ENCODE measurements around the gene TOX2. TPM values are rescaled to one million over a fixed set of nuclear protein-coding genes. Genes with fewer than 3 reads are reported as not detected.

The TOX2 gene
- total RNA-seq, 1 experiment from 2014 or later: 1.7 TPM

DNA sequence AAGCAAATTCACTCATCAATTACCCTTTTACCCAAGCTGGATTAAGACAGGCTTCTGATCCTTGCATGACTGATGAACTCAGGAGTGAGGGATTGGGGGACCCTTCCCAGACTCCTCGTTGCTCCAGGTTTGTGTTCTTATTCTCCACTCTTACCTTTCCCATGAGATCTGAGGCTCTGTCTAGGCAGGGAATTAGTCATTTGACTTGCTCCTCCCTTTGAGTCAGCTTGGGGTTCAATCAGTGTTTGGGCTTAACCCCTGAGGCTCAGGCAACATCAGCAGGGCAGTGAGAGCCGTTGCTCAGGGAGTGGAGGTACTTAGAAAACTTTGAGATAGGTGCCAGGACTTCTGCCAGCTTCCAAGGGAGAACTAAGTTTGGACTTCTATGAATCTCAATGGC is 20.7 kb upstream of the TOX2 start:
- Mint-ChIP-seq H3K4me3 (no peak overlapping the region), H3K27ac (peak overlapping the region in 1 of 3 experiments; percentile 87; a peak in 1 of 7 replicates), H3K9me3 (peaks cover 25% of the 10 kb centered on the region in 2 experiments), H3K36me3 (ENCODE audit: insufficient read depth in 1 of 3, low read depth in 3 of 3) (peaks cover 2 to 26% (median 2%) of the 10 kb centered on the region in 3 experiments; a peak in 5 of 7 replicates), H3K4me1 (peaks cover 23 to 37% of the 10 kb centered on the region in 2 experiments), H3K27me3 (ENCODE audit: low read depth) (peaks cover 4% of the 10 kb centered on the region)
- H2BK15ac ChIP-seq (ENCODE audit: low read depth, low read length): no peak overlapping the region
- no peak overlapping the region for H3K27ac ChIP-seq (ENCODE audit: insufficient read length, low read depth, low read length)
- H3K18ac ChIP-seq (ENCODE audit: insufficient read length, low read depth, low read length): no peak overlapping the region
- no peak overlapping the region for H3K4ac ChIP-seq (ENCODE audit: low read depth, low read length)
- no peak overlapping the region for H2AK5ac ChIP-seq (ENCODE audit: insufficient read length, low read length)
- no peak for DNase-seq
- no peak overlapping the region for H3K9ac ChIP-seq (ENCODE audit: extremely low read depth, insufficient read length, low read length)
- H4K91ac ChIP-seq (ENCODE audit: insufficient read length, low read depth, low read length): no peak overlapping the region
- H2BK12ac ChIP-seq (ENCODE audit: insufficient read length, low read depth, low read length): no peak overlapping the region
- no peaks in the 10 kb centered on the region for H3K79me2 ChIP-seq (ENCODE audit: insufficient read depth, low read length)
- H3K4me1 ChIP-seq (ENCODE audit: insufficient read depth, low read length): no peaks in the 10 kb centered on the region; the same call in 1 of the 2 replicates
- no peak overlapping the region for H3K4me2 ChIP-seq (ENCODE audit: insufficient read depth, insufficient read length, low read length)
- no peak overlapping the region for H3K23ac ChIP-seq (ENCODE audit: insufficient read length, low read depth, low read length)
- H3T11ph ChIP-seq (ENCODE audit: low read length): no peak overlapping the region
- no peak overlapping the region for H2BK120ac ChIP-seq (ENCODE audit: low read depth, low read length, poor library complexity, severe bottlenecking)
- H2BK5ac ChIP-seq (ENCODE audit: insufficient read length, low read length): no peak overlapping the region
- H4K8ac ChIP-seq (replicated peaks; ENCODE audit: insufficient read length, low read depth, low read length): no peak overlapping the region
- WGBS (ENCODE audit: extremely low coverage, insufficient read length, low lambda C conversion rate): no CpG with 5 or more reads among the region's 2 CpGs
- no peak overlapping the region for H4K5ac ChIP-seq (ENCODE audit: insufficient read length, low read depth, low read length)
- H4K20me1 ChIP-seq (ENCODE audit: control insufficient read depth, insufficient read depth, insufficient read length): no peaks in the 10 kb centered on the region
- no peak overlapping the region for H2BK20ac ChIP-seq (ENCODE audit: low read depth, low read length, poor library complexity, severe bottlenecking)
- no peak overlapping the region for H3K14ac ChIP-seq (ENCODE audit: insufficient read depth, low read length)
- H3K23me2 ChIP-seq (ENCODE audit: insufficient read length, low read depth, low read length, poor library complexity, severe bottlenecking): no peaks in the 10 kb centered on the region
- TF ChIP-seq, protein P1, sequence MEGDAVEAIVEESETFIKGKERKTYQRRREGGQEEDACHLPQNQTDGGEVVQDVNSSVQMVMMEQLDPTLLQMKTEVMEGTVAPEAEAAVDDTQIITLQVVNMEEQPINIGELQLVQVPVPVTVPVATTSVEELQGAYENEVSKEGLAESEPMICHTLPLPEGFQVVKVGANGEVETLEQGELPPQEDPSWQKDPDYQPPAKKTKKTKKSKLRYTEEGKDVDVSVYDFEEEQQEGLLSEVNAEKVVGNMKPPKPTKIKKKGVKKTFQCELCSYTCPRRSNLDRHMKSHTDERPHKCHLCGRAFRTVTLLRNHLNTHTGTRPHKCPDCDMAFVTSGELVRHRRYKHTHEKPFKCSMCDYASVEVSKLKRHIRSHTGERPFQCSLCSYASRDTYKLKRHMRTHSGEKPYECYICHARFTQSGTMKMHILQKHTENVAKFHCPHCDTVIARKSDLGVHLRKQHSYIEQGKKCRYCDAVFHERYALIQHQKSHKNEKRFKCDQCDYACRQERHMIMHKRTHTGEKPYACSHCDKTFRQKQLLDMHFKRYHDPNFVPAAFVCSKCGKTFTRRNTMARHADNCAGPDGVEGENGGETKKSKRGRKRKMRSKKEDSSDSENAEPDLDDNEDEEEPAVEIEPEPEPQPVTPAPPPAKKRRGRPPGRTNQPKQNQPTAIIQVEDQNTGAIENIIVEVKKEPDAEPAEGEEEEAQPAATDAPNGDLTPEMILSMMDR (conservative IDR thresholded peaks at IDR 0.05): no peak
- no peaks in the 10 kb centered on the region for H3K79me1 ChIP-seq (ENCODE audit: insufficient read depth, low read depth, low read length, poor library complexity, severe bottlenecking)
- no peak overlapping the region for H2AFZ ChIP-seq (ENCODE audit: low read length)
- no peaks in the 10 kb centered on the region for H3K27me3 ChIP-seq (ENCODE audit: insufficient read depth, low read length)
- H3K56ac ChIP-seq (ENCODE audit: insufficient read length, low read depth, low read length): no peak overlapping the region
- no peaks in the 10 kb centered on the region for H3K9me3 ChIP-seq (ENCODE audit: control insufficient read depth, low read depth, low read length)
